ENCODE results near the gene EID2B.

EID2B gene

GRCh38 chr19:39520541-39521484, 11.8 kb downstream of the EID2B start:
- Histone ChIP-seq H3K4me3 (ENCODE audit: low read depth, low read length, poor library complexity, severe bottlenecking) (no peak overlapping the region), H3F3A (ENCODE audit: insufficient read depth, low read length) (no peaks in the 10 kb centered on the region), H3K9ac (ENCODE audit: low read length) (no peak overlapping the region), H4K20me1 (ENCODE audit: insufficient read depth, low read length) (no peaks in the 10 kb centered on the region), H2AFZ (ENCODE audit: low read length) (no peak overlapping the region), H3K9me3 (ENCODE audit: low read length) (no peaks in the 10 kb centered on the region), H3K9me2 (ENCODE audit: low read depth, low read length) (no peaks in the 10 kb centered on the region), H3K4me1 (ENCODE audit: insufficient read depth, low read length, severe bottlenecking) (peaks cover 36% of the 10 kb centered on the region), H3K4me2 (ENCODE audit: low read length) (no peak overlapping the region), H3K36me3 (ENCODE audit: insufficient read depth, low read length) (no peaks in the 10 kb centered on the region), H3K79me2 (ENCODE audit: insufficient read depth, low read length) (no peaks in the 10 kb centered on the region), H3K27me3 (ENCODE audit: insufficient read depth, low read length) (0 out of 2 replicates have a peak, but pooled peaks cover 6% of the 10 kb centered on the region), H3K27ac (ENCODE audit: low read depth, low read length, poor library complexity, severe bottlenecking) (no peak overlapping the region)
- TF ChIP-seq EZH2 (IDR thresholded peaks at IDR 0.05; ENCODE audit: borderline replicate concordance, low read length) (no peak), CTCF (IDR thresholded peaks at IDR 0.05; ENCODE audit: low read length) (no peak)

GRCh38 chr19:39518975-39519374, 13.7 kb downstream of the EID2B start:
- Histone ChIP-seq H3K9me2 (ENCODE audit: low read depth, low read length) (no peaks in the 10 kb centered on the region), H3K27me3 (ENCODE audit: insufficient read depth, low read length) (peaks cover 12% of the 10 kb centered on the region), H2AFZ (ENCODE audit: low read length) (no peak overlapping the region), H3K9ac (ENCODE audit: low read length) (no peak overlapping the region), H3K9me3 (ENCODE audit: low read length) (no peaks in the 10 kb centered on the region), H3K27ac (ENCODE audit: low read depth, low read length, poor library complexity, severe bottlenecking) (no peak overlapping the region), H3K4me1 (ENCODE audit: insufficient read depth, low read length, severe bottlenecking) (peaks cover 46% of the 10 kb centered on the region), H3K4me2 (ENCODE audit: low read length) (no peak overlapping the region), H4K20me1 (ENCODE audit: insufficient read depth, low read length) (no peaks in the 10 kb centered on the region), H3K36me3 (ENCODE audit: insufficient read depth, low read length) (no peaks in the 10 kb centered on the region), H3F3A (ENCODE audit: insufficient read depth, low read length) (no peaks in the 10 kb centered on the region), H3K79me2 (ENCODE audit: insufficient read depth, low read length) (no peaks in the 10 kb centered on the region), H3K4me3 (ENCODE audit: low read depth, low read length, poor library complexity, severe bottlenecking) (no peak overlapping the region)
- TF ChIP-seq EZH2 (IDR thresholded peaks at IDR 0.05; ENCODE audit: borderline replicate concordance, low read length) (no peak), CTCF (IDR thresholded peaks at IDR 0.05; ENCODE audit: low read length) (no peak)

- Histone ChIP-seq H3K4me3 (ENCODE audit: low read depth, low read length, poor library complexity, severe bottlenecking) (no peak overlapping the region), H3K27ac (ENCODE audit: low read depth, low read length, poor library complexity, severe bottlenecking) (no peak overlapping the region), H3K9me2 (ENCODE audit: low read depth, low read length) (no peaks in the 10 kb centered on the region), H3K79me2 (ENCODE audit: insufficient read depth, low read length) (no peaks in the 10 kb centered on the region), H4K20me1 (ENCODE audit: insufficient read depth, low read length) (no peaks in the 10 kb centered on the region), H3K27me3 (ENCODE audit: insufficient read depth, low read length) (peaks cover 12% of the 10 kb centered on the region), H3F3A (ENCODE audit: insufficient read depth, low read length) (no peaks in the 10 kb centered on the region), H3K36me3 (ENCODE audit: insufficient read depth, low read length) (no peaks in the 10 kb centered on the region), H3K4me2 (ENCODE audit: low read length) (no peak overlapping the region), H3K9me3 (ENCODE audit: low read length) (no peaks in the 10 kb centered on the region), H3K4me1 (ENCODE audit: insufficient read depth, low read length, severe bottlenecking) (peaks cover 46% of the 10 kb centered on the region), H2AFZ (ENCODE audit: low read length) (no peak overlapping the region), H3K9ac (ENCODE audit: low read length) (no peak overlapping the region)
- TF ChIP-seq CTCF (IDR thresholded peaks at IDR 0.05; ENCODE audit: low read length) (no peak), EZH2 (IDR thresholded peaks at IDR 0.05; ENCODE audit: borderline replicate concordance, low read length) (no peak)
Observed at GRCh38 chr19:39518458-39518857, 14.2 kb downstream of the EID2B start.
